AG09319 (cell line): ENCODE results near the gene CCDC78.

Source experiments
- DNase-seq: peaks from one replicate; pipeline ENCODE4 v3.0.0-alpha.2; 2010; ENCODE audit warnings: low read depth; ENCODE audit errors: extremely low read depth
- CTCF ChIP-seq: IDR thresholded peaks from 2 replicates; pipeline ENCODE4 v1.5.1; 2011; ENCODE audit warnings: low read depth, mild to moderate bottlenecking, inconsistent platforms, low read length, moderate library complexity

The CCDC78 gene

GRCh38 chr16:705431-706188 lies 20.6 kb downstream of the CCDC78 start, which contains the start of gene FBXL16:
Gene FBXL16 (minus strand): TSS chr16:705801. CDS start chr16:697405, 8,396 bp downstream.
- DNase-seq: no peak
- TF ChIP-seq CTCF: no peak

GRCh38 chr16:704552-705380 lies 21.5 kb downstream of the CCDC78 start:
- no peak for TF ChIP-seq CTCF
- no peak for DNase-seq

GRCh38 chr16:704047-704446 lies 22.2 kb downstream of the CCDC78 start:
- no peak for TF ChIP-seq CTCF
- DNase-seq: no peak

GRCh38 chr16:703406-703805 lies 22.8 kb downstream of the CCDC78 start:
- TF ChIP-seq CTCF: no peak

GRCh38 chr16:702341-702740 lies 23.9 kb downstream of the CCDC78 start:
- no peak for TF ChIP-seq CTCF
- DNase-seq: no peak

More at GRCh38 chr16:703406-703805, 22.8 kb downstream of the CCDC78 start:
- no peak for DNase-seq

- no peak for DNase-seq
These were observed 25.3 kb downstream of the CCDC78 start for GRCh38 chr16:700684-701584.

More at GRCh38 chr16:700684-701584, 25.3 kb downstream of the CCDC78 start:
- no peak for TF ChIP-seq CTCF
